ENCODE measurements around the gene ARHGEF1.

The ARHGEF1 gene

GRCh38 chr19:41918653-41919244 is 35.8 kb downstream of the ARHGEF1 start:
- Histone ChIP-seq H4K12ac (ENCODE audit: low read depth, low read length) (no peak overlapping the region), H3K79me1 (ENCODE audit: low read length) (no peaks in the 10 kb centered on the region), H3K9me3 (ENCODE audit: insufficient read depth, low read depth, low read length) (peaks cover 36% of the 10 kb centered on the region), H4K8ac (ENCODE audit: low read depth, low read length) (no peak overlapping the region), H3K18ac (ENCODE audit: low read length) (no peak overlapping the region), H2BK12ac (ENCODE audit: low read length) (no peak overlapping the region), H3K4me1 (ENCODE audit: control insufficient read depth in 1 of 2, insufficient read depth in 2 of 2, low read length in 2 of 2) (no peaks in the 10 kb centered on the region), H2AFZ (ENCODE audit: insufficient read depth, low read length, poor library complexity) (no peak overlapping the region), H2AK5ac (ENCODE audit: low read length) (no peak overlapping the region), H3K14ac (ENCODE audit: low read length) (no peak overlapping the region), H2BK5ac (ENCODE audit: low read depth, low read length, poor library complexity) (no peak overlapping the region), H3K23ac (ENCODE audit: low read length) (peak overlapping the region; percentile 59), H3K27ac (ENCODE audit: low read depth, low read length) (no peak overlapping the region), H3K4me2 (ENCODE audit: low read length) (no peak overlapping the region), H3K4me3 (ENCODE audit: low read depth, low read length) (peak overlapping the region; percentile 55), H3K4ac (ENCODE audit: low read depth, low read length) (no peak overlapping the region), H2BK120ac (ENCODE audit: insufficient read depth, low read length, poor library complexity) (no peak overlapping the region), H3K79me2 (ENCODE audit: control insufficient read depth, insufficient read depth, low read length, poor library complexity) (no peaks in the 10 kb centered on the region), H3K27me3 (ENCODE audit: insufficient read depth, low read length) (peaks cover 65% of the 10 kb centered on the region), H4K91ac (ENCODE audit: low read depth, low read length) (no peak overlapping the region), H3K36me3 (ENCODE audit: control insufficient read depth in 1 of 2, insufficient read depth in 2 of 2, low read length in 2 of 2) (no peaks in the 10 kb centered on the region), H3K9ac (ENCODE audit: low read length) (peak overlapping the region; percentile 29)
- 100% methylated on average over 3 of the region's 5 CpGs for WGBS (ENCODE audit: extremely low coverage, insufficient coverage, insufficient read length)
- DNase-seq = no peak

DNA sequence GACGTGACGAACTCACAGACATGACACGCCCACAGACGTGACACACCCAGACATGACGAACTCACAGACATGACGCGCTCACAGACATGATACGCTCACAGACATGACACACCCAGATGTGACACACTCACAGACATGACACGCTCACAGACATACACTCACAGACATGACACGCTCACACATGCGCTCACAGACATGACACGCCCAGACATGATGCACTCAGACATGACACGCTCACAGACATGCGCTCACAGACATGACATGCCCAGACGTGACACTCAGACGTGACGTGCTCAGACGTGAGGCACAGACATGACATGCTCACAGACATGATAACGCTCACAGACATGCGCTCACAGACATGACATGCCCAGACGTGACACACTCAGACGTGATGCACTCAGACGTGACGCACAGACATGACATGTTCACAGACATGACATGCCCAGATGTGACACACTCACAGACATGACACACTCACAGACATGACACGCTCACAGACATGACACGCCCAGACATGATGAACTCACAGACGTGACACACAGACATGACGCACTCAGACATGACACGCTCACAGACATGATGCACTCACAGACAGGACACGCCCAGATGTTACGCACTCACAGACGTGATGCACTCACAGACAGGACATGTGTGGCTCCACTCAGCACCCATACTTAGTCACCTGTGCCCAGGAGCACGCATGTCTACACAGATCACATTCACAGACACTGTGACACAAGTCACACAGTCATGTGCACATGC is 37.1 kb downstream of the ARHGEF1 start:
- Histone ChIP-seq H3K9me3 (ENCODE audit: insufficient read depth, low read depth, low read length) (peaks cover 40% of the 10 kb centered on the region), H4K91ac (ENCODE audit: low read depth, low read length) (no peak overlapping the region), H2AK5ac (ENCODE audit: low read length) (no peak overlapping the region), H3K36me3 (ENCODE audit: control insufficient read depth in 1 of 2, insufficient read depth in 2 of 2, low read length in 2 of 2) (no peaks in the 10 kb centered on the region), H3K9ac (ENCODE audit: low read length) (no peak overlapping the region), H3K79me2 (ENCODE audit: control insufficient read depth, insufficient read depth, low read length, poor library complexity) (no peaks in the 10 kb centered on the region), H3K4ac (ENCODE audit: low read depth, low read length) (no peak overlapping the region), H2BK5ac (ENCODE audit: low read depth, low read length, poor library complexity) (no peak overlapping the region), H3K23ac (ENCODE audit: low read length) (no peak overlapping the region), H3K4me3 (ENCODE audit: low read depth, low read length) (peak overlapping the region; percentile 30), H4K8ac (ENCODE audit: low read depth, low read length) (no peak overlapping the region), H2BK120ac (ENCODE audit: insufficient read depth, low read length, poor library complexity) (no peak overlapping the region), H3K79me1 (ENCODE audit: low read length) (no peaks in the 10 kb centered on the region), H3K4me1 (ENCODE audit: control insufficient read depth in 1 of 2, insufficient read depth in 2 of 2, low read length in 2 of 2) (no peaks in the 10 kb centered on the region), H2BK12ac (ENCODE audit: low read length) (no peak overlapping the region), H3K14ac (ENCODE audit: low read length) (no peak overlapping the region), H3K27me3 (ENCODE audit: insufficient read depth, low read length) (peaks cover 68% of the 10 kb centered on the region), H2AFZ (ENCODE audit: insufficient read depth, low read length, poor library complexity) (no peak overlapping the region), H3K27ac (ENCODE audit: low read depth, low read length) (no peak overlapping the region), H3K18ac (ENCODE audit: low read length) (no peak overlapping the region), H3K4me2 (ENCODE audit: low read length) (no peak overlapping the region), H4K12ac (ENCODE audit: low read depth, low read length) (no peak overlapping the region)
- no CpG with 5 or more reads among the region's 33 CpGs for WGBS (ENCODE audit: extremely low coverage, insufficient coverage, insufficient read length)
- DNase-seq = no peak

DNA sequence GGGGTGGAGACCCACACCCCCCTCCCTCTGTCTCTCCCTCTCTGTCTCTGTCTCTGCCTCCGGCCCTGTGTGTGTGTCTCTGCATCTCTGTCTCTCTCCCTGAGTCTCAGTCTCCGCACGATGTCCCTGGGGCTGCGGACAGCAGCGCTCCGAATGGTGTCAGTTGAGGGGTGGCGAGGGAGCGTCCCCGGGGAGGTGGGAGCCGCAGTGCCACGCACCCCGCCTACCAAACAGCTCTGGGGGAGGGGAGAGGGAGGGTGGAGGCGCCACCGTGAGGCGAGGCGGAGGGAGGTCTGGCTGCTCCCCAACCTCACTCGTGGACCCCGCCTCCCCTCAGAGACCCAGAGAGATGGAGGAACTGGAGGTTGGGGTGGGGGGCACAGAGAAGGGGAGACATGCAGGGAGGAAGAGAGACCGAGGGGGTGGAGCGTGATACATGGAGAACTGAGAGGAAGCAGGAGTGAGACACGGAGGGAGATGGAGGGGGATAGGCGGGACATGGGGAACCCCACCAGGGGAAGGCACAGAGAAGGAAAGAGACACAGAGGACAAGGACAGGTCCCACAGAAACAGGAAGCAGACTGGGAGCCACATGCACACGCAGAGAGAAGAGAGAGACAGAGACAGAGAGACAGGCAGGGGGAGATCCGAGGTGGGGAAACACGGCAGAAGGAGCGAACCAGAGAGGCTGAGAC is 38.0 kb downstream of the ARHGEF1 start:
- no peak for DNase-seq

DNA sequence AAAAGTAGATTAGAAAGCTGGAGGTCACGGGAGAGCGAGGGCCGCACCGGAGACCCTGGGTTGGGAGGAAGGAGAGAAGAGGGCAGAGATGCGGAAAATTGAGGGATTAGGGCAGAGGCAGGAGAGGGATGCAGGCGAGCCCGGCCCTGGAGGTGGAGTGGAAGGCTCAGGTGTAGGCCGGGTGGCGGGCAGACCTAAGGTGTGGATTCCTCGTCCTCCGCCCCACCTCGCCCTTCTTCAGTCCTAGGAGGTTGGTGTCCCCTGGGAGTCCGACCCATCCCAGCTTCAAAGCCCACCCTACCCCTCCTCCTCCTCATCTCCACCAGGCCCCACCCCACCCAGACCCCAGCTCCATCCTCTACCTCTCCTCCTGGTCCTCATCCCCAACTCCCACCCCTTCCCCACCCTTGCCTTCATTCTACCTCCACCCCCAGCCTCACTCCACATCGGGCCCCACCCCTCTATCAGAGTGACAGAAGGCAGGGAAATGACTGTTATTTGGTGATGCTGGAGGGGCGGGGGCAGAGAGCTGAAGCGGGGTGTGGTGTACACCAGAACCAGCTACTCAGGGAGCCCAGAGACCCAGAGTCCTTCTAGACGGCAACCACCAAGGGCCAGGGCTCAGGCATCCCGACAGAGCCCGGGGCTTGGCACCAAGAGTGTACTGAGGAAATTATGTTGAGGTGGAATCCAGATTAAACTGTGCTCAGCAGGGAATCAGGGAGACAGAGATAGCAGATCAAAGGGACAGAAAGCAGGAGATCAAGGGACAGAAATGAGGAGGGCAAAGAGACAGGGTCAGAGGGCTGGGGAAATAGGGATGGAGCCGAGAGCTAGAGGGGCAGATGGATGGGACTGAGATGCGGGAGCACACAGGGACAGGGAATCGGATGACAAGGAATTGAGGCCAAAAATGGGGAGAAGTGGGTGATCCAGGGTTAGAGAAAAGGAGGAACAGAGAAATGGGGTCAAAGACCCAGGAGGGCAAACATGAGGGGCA is 38.9 kb downstream of the ARHGEF1 start:
- Histone ChIP-seq H2BK12ac (ENCODE audit: low read length) (no peak overlapping the region), H2AFZ (ENCODE audit: insufficient read depth, low read length, poor library complexity) (no peak overlapping the region), H3K9ac (ENCODE audit: low read length) (no peak overlapping the region), H2BK5ac (ENCODE audit: low read depth, low read length, poor library complexity) (no peak overlapping the region), H4K12ac (ENCODE audit: low read depth, low read length) (no peak overlapping the region), H3K79me2 (ENCODE audit: control insufficient read depth, insufficient read depth, low read length, poor library complexity) (no peaks in the 10 kb centered on the region), H3K4ac (ENCODE audit: low read depth, low read length) (no peak overlapping the region), H3K23ac (ENCODE audit: low read length) (no peak overlapping the region), H3K4me1 (ENCODE audit: control insufficient read depth in 1 of 2, insufficient read depth in 2 of 2, low read length in 2 of 2) (no peaks in the 10 kb centered on the region), H3K14ac (ENCODE audit: low read length) (no peak overlapping the region), H3K18ac (ENCODE audit: low read length) (no peak overlapping the region), H4K8ac (ENCODE audit: low read depth, low read length) (no peak overlapping the region), H3K4me2 (ENCODE audit: low read length) (no peak overlapping the region), H3K27me3 (ENCODE audit: insufficient read depth, low read length) (peaks cover 68% of the 10 kb centered on the region), H3K9me3 (ENCODE audit: insufficient read depth, low read depth, low read length) (peaks cover 33% of the 10 kb centered on the region), H2BK120ac (ENCODE audit: insufficient read depth, low read length, poor library complexity) (no peak overlapping the region), H2AK5ac (ENCODE audit: low read length) (no peak overlapping the region), H3K27ac (ENCODE audit: low read depth, low read length) (no peak overlapping the region), H3K4me3 (ENCODE audit: low read depth, low read length) (no peak overlapping the region), H3K79me1 (ENCODE audit: low read length) (no peaks in the 10 kb centered on the region), H3K36me3 (ENCODE audit: control insufficient read depth in 1 of 2, insufficient read depth in 2 of 2, low read length in 2 of 2) (no peaks in the 10 kb centered on the region), H4K91ac (ENCODE audit: low read depth, low read length) (no peak overlapping the region)
- no peak for DNase-seq
- no CpG with 5 or more reads among the region's 22 CpGs for WGBS (ENCODE audit: extremely low coverage, insufficient coverage, insufficient read length)

More for the DNA sequence above, 38.0 kb downstream of the ARHGEF1 start:
- no CpG with 5 or more reads among the region's 26 CpGs for WGBS (ENCODE audit: extremely low coverage, insufficient coverage, insufficient read length)
- Histone ChIP-seq H3K14ac (ENCODE audit: low read length) (no peak overlapping the region), H3K4ac (ENCODE audit: low read depth, low read length) (no peak overlapping the region), H4K8ac (ENCODE audit: low read depth, low read length) (no peak overlapping the region), H3K4me3 (ENCODE audit: low read depth, low read length) (no peak overlapping the region), H3K23ac (ENCODE audit: low read length) (no peak overlapping the region), H3K36me3 (ENCODE audit: control insufficient read depth in 1 of 2, insufficient read depth in 2 of 2, low read length in 2 of 2) (no peaks in the 10 kb centered on the region), H3K4me1 (ENCODE audit: control insufficient read depth in 1 of 2, insufficient read depth in 2 of 2, low read length in 2 of 2) (no peaks in the 10 kb centered on the region), H2AFZ (ENCODE audit: insufficient read depth, low read length, poor library complexity) (no peak overlapping the region), H3K27ac (ENCODE audit: low read depth, low read length) (no peak overlapping the region), H3K9ac (ENCODE audit: low read length) (no peak overlapping the region), H3K18ac (ENCODE audit: low read length) (no peak overlapping the region), H3K9me3 (ENCODE audit: insufficient read depth, low read depth, low read length) (peaks cover 36% of the 10 kb centered on the region), H2BK12ac (ENCODE audit: low read length) (no peak overlapping the region), H3K4me2 (ENCODE audit: low read length) (no peak overlapping the region), H3K79me1 (ENCODE audit: low read length) (no peaks in the 10 kb centered on the region), H2BK120ac (ENCODE audit: insufficient read depth, low read length, poor library complexity) (no peak overlapping the region), H4K12ac (ENCODE audit: low read depth, low read length) (no peak overlapping the region), H3K79me2 (ENCODE audit: control insufficient read depth, insufficient read depth, low read length, poor library complexity) (no peaks in the 10 kb centered on the region), H4K91ac (ENCODE audit: low read depth, low read length) (no peak overlapping the region), H3K27me3 (ENCODE audit: insufficient read depth, low read length) (peaks cover 69% of the 10 kb centered on the region), H2AK5ac (ENCODE audit: low read length) (no peak overlapping the region), H2BK5ac (ENCODE audit: low read depth, low read length, poor library complexity) (no peak overlapping the region)
